Stimulated activated naive CD4-positive, alpha-beta T cell treated with Interleukin-2 at 50 U/mL for 16 hours (primary cell): ENCODE measurements around the gene PHPT1.
"Not testable (repeated sequence)": the region's sequence is repeated elsewhere in the genome, so short reads cannot be mapped to it uniquely, and the experiment has no call there.

ENCODE experiments used
- DNase-seq: peaks from one replicate; lab custom pipeline; 2025; lab: John Stamatoyannopoulos, UW

The PHPT1 gene

GRCh38 chr9:136849038-136849959 lies at the start of gene PHPT1:
TSS of gene PHPT1 (plus strand) at chr9:136849409. CDS start at chr9:136849431, 22 bp downstream.
- DNase-seq, result peak; percentile 98

- peak; percentile 90 for DNase-seq
Measured at GRCh38 chr9:136799854-136800657, 49.2 kb upstream of the PHPT1 start.

GRCh38 chr9:136802321-136802720 lies 46.9 kb upstream of the PHPT1 start:
- DNase-seq, result no peak

- DNase-seq, result not testable (repeated sequence)
Measured at GRCh38 chr9:136803009-136803550, 46.1 kb upstream of the PHPT1 start.

GRCh38 chr9:136803551-136804508 lies 45.4 kb upstream of the PHPT1 start:
- no peak for DNase-seq

GRCh38 chr9:136804509-136805206 lies 44.6 kb upstream of the PHPT1 start:
- no peak for DNase-seq

GRCh38 chr9:136805207-136805740 lies 43.9 kb upstream of the PHPT1 start:
- no peak for DNase-seq

- DNase-seq, result no peak
Measured at GRCh38 chr9:136806067-136806466, 43.1 kb upstream of the PHPT1 start.

GRCh38 chr9:136806631-136807201 lies 42.5 kb upstream of the PHPT1 start:
- no peak for DNase-seq

GRCh38 chr9:136807281-136808074 lies 41.7 kb upstream of the PHPT1 start, which contains the start of gene RABL6:
TSS of gene RABL6 (plus strand) at chr9:136807948. CDS start at chr9:136808197, 249 bp downstream.
- DNase-seq, result peak; percentile 75

GRCh38 chr9:136808075-136808805 lies 41.0 kb upstream of the PHPT1 start:
- DNase-seq, result peak; percentile 46

- DNase-seq, result no peak
Measured at GRCh38 chr9:136808806-136809158, 40.4 kb upstream of the PHPT1 start.

GRCh38 chr9:136814725-136815421 lies 34.3 kb upstream of the PHPT1 start:
- no peak for DNase-seq

GRCh38 chr9:136815422-136815782 lies 33.8 kb upstream of the PHPT1 start:
- DNase-seq, result no peak

GRCh38 chr9:136820971-136821825 lies 28.0 kb upstream of the PHPT1 start:
- no peak for DNase-seq

GRCh38 chr9:136821826-136822544 lies 27.2 kb upstream of the PHPT1 start:
- no peak for DNase-seq
